Stimulated activated CD8-positive, alpha-beta memory T cell treated with anti-CD3 and anti-CD28 coated beads, Interleukin-7, amount 100 ng/mL, for 48 hours (primary cell): ENCODE data around the gene TDRD9.

ENCODE experiments used
- DNase-seq, 2 donors: peaks; one replicate each; pipeline ENCODE4 v3.0.0-alpha.2; 2020; ENCODE audit warnings: low read depth in 1 of 2; ENCODE audit errors: extremely low read depth in 1 of 2

Gene TDRD9

DNA sequence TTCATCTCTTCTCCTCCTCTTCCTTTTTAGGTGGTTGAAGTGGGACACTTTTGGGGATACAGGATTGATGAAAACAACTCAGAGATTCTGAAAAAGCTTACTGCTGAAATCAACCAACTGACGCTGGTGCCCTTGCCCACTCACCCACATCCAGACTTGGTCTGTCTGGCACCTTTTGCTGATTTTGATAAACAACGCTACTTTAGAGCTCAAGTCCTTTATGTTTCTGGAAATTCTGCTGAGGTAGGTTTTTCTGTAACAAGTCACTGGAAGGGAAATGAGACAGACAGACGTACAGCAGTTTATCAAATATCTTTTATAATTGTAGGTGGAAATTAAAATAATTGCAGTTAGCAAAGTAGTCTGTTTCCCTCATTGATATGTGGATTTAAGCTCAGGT, 97.3 kb downstream of the TDRD9 start:
- DNase-seq: no peak

DNA sequence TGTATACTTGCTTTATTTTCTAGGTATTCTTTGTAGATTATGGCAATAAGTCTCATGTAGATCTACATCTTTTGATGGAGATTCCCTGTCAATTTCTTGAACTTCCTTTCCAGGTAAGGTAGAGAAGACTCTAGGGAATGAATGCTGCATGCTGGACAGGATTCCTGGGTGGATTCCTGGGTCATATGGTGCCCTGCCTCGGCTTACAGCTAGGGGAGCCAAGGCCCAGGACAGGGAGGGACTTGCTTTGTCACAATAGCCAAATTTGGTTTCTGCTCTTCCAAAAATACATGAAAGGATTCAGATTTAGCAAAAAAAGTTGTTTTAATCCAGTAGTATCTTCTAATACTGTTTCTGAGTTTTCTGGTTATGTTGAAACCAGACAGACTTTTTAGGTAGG, 97.8 kb downstream of the TDRD9 start:
- no peak for DNase-seq

DNA sequence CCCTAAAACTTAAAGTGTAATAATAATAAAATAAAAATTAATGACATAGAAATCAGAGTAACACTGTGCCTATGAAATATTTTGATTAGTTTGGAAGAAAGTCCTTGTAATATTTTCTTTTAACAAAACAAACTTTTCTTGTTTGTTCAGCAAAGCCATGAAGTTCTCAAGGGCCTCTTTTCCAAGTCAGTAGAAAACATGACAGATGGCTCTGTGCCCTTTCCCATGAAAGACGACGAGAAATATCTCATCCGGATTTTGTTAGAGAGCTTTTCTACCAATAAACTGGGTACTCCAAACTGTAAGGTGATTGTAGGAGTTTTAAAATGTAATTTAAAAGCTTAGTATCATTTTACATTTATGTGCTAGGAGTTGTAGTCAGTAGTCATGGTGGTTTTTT, 102.7 kb downstream of the TDRD9 start:
- DNase-seq: no peak

DNA sequence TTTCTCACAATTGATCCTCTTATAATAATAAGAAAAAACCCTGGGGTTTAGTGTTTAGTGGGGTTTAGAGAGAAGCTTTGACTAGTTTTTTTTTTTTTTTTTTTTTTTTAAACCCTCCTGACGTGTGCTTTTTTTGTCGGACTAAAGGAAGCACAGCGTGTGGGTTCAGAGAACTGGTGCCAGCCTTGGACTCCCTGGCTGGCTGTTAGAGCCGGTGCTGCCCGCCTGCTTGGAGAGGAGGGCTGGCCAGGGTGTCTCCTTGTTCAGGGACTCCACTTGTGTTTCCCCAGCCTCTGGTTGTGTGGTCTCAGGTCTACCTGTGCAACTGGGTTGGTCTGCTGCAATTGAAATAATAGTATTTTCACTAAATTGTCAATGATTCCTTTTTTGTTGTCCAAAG, 103.1 kb downstream of the TDRD9 start:
- no peak for DNase-seq

DNA sequence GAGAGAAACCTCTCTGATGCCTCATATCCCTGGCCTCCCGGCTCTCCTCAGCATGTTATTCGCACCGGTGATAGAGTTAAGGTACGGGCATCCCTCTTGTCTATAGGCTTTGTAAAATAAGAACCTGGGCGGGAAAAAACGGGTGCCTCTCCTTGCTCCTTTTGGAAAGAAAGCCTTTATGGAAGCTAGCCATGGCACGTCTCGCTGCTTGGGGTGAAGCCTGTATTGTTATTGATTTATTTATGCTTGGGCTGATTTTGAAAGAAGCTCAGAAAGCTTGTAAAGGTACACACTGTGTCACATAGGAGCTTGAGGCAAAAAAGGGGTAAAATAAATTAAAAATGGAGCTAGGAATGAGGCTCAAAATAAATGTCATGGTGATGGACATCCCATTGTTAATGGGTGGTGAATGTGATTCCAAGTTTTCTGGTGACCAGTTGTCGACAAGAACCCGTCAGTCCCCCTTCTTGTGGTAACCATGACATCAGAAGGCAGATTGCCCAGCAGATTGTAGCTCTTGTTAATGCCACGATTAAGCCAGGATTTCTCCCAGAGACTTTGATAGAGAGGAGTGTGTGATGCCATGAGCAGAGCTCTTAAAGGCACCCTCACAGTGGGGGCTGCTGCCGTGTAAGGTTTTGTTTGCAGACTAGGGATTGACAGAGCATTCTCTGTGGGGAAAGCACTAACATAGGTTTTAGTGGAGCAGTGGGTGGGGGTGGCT, 106.9 kb downstream of the TDRD9 start:
- no peak for DNase-seq

DNA sequence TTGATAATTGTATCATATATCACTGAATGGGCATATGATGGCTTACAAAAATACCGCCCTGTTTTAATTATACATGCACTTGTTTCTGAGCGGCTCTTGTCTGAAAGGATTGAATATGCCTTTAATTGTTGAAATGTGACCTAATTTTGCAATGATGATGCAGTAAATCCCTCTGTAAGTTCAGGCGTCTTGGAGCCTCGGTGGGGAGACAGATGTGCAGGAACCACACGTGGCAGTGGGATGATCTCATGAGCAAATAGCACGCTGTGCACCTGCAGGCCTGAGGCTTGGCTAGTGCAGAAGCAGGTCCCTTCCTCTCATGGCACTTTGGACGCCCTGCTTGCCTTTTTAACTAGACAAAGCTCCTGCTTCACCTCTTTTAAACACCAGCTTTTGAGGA, 108.0 kb downstream of the TDRD9 start:
- DNase-seq: no peak

DNA sequence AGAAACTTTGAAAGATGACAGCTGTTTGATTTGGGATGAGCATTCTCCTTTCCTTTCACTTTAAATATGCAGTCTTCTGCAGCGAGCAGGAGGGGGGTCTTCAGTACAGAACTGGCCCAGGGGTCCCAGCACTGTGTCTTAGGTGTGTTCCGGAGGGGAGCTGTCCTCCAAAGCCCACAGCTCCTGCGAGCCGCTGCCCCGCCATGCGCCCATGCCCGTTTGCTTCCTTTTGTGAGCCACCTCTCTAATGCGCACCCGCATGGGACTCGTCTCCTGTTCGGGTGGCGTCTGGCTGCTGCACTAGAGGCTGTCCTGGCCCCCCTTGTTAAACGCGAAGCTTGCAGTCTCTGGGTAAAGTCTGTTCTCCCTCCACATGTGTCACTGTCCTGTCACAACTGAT, 108.8 kb downstream of the TDRD9 start:
- no peak for DNase-seq

DNA sequence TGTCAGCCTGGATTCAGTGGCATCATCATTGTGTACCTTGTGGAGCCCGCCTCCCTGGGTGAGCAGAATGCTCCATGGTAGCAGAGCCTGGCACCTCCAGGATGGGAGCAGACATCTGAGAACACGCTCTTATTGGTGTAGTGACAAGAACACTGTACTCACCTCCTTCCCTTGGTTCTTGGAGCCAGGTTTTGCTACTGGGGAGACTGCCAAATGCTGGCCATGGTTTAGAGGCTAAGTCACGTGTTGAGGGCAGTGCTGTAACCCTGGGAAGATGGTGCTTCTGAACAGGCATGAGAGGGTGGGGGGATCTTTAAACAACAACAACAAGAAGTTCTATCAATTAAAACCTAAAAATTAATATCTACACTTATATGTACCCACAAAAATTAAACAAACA, 109.6 kb downstream of the TDRD9 start:
- no peak for DNase-seq

DNA sequence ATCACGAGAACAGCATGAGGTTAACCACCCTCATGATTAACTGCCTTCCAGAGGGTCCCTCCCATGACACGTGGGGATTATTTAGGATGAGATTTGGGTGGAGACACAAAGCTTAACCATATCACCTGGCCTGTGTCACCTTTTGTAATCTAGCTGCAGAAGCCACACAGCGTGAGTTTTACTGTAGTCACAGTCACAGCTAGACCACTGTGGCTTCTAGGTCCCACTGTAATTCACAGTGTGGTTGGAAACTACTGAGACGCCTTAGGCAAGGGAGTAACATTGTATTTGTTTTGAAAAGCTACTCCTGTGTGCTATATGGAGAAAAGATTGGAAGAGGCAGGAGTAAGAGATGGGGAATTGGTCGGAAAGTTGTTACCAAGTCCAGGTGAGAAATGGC, 111.0 kb downstream of the TDRD9 start:
- no peak for DNase-seq

DNA sequence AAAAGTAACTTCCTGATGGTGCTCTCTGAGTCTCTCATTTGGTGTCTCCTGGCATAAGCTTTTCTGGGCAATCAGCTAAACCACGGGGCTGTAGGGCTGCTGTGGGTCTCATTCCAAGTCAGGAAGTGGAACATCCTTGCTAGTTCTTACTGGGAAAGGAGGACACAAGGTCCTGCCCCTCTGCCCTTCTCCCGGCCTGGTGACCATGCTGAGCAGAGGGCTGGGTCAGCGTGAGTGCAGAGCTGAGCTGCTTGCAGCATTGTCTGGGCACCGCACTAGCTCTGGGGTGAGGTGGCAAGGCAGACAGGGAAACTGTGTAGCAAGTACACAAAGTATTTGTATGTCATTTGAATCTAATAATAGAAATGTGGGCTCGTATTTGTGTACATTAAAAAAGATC, 112.3 kb downstream of the TDRD9 start:
- no peak for DNase-seq

DNA sequence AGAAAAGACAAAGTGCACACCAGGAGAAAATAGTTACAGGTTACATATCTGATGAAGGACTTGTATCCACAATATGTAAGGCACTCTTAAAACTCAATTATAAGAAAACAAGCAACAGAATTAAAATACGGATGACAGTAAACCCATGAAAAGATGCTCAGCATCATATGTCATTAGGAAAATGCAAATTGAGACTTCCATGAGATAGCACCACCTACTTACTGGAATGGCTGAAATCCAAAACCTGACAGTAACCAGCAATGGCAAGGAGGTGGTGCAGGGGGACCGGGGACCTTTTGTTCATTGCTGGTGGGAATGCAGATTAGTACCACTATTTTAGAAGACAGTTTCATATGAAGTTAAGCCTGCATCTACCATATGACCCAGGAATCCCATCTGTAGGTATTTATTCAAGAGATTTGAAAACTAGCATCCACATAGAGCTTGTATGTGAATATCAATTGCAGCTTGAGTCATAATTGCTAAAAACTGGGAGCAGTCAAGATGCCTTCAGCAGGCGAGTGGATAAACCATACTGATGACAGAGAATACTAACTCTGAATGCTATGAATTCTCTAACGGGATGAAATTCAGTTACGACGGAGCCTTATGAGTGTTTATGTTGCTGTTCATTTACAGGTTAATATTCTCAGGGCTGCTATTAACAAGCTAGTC, 113.3 kb downstream of the TDRD9 start:
- DNase-seq: no peak

DNA sequence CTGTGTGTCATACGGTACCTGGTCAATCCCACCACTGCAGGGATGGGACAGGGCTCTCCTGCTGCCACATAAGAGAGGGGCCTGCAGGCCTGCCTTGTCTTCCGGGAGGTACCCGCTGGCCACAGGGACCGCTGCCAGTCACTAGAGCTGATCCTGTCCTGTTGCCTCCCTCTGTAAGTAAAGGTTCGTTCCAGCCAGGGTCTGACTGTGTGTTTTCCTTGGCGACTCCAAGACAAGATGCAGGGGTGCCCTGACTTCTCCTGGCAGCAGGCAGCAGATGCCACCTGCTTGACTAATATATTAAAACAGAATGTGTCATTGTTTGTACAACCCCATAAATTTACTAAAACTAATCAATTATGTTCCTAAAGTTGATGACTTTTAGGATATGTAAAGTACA, 115.8 kb downstream of the TDRD9 start:
- no peak for DNase-seq

DNA sequence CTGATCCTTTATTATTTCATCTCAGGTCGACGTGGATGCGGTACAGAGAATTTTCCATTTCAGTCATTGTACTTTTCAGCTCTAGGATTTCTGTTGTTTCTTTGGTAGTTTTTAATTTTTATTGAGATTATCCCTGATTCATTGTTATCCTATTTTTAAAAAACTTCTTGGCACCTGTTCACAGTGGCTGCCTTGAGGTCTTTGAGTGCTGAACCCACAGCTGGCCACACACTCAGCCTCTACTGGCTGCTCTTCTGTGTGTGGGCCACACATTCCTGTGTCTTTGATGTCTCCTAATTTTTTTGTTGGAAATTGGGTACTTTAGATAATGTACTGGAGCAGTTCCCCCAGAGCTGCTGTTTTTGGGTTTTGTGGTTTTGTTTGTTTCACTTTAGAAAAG, 119.5 kb downstream of the TDRD9 start:
- no peak for DNase-seq

DNA sequence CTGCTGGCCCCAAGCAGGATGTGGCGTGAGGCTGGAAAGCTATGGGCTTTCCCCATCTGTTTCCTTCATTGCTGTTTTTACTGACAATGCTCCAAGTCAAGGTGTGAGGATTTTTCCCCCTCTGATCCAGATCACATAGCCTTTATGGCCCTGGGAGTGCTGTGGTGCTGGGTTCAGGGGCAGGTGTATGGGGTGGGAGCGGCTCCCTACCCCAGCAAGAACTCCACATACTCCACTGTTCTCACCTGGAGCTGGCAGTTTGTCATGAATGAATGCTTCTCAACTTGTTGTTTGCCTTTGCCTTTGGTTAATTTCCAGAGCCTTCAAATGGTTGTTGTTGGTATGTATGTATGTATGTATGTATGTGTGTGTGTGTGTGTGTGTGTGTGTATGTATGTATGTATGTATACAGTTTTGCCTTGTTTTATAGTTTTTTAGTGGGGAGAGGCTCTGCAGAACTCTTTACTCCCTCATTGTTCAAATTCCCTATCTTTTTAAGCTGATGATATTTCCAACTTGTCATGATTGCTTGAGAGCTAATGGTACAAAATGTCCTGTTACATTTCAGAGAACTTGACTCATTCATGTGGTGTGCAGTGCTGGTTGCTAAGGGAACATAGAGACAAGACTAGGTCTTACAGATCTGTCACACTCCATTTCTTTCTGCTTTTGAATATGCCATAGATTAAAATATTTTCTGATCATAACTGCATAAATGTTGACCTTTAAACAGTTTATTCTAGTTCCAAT, 120.7 kb downstream of the TDRD9 start:
- DNase-seq: no peak

DNA sequence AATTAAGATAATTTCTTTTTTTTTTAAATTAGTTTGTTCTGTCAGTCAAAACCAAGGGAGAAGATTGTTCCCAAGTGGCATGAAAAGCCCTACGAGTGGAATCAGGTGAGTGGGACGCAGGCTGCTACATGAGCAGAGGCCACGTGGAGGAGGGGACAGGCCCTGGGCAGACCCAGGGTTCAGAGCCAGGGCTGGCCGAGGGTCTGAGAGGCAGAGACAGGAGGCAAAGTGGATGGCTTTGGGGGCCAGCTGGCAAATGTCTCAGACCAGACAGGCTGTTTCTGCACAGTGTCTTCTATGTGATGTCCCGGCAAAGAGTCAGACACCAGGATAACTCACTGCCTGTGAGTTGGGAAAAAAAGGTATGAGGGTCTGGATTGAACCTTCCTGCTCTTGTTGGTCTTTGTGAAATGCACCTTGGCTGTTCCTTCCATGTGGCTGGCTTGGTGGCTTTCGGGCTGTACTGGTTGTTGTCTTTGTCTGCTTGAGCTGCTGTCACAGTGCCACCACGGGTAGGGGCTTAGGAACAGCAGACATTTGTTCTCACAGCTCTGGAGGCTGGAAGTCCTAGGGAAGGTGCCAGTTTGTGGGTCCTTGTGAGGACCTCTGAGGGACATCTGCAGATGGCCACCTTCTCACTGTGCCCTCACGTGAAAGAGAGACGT, 121.5 kb downstream of the TDRD9 start:
- DNase-seq: no peak

DNA sequence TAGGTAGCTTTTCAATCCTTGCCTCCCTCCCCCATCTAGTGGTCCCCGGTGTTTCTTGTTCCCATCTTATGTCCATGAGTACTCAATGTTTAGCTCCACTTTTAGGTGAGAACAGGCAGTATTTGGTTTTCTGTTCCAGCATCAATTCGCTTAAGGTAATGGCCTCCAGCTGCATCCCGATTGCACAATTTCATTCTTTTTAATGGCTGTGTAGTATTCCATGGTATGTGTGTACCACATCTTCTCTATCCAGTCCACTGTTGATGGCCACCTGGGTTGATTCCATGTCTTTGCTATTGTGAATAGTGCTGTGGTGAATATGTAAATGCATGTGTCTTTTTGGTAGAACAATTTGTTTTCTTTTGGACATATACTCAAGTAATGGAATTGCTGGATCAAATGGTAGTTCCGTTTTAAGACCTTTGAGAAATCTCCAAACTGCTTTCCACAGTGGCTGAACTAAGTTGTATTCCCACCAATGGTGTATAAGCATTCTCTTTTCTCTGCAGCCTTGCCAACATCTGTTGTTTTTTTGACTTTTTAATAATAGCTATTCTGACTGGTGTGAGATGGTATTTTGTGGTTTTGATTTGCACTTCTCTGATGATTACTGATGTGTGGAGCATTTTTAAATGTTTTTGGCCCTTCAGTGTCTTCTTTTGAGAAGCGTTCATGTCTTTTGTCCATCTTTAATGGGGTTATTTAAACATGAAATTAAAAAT, 123.0 kb downstream of the TDRD9 start:
- no peak for DNase-seq

DNA sequence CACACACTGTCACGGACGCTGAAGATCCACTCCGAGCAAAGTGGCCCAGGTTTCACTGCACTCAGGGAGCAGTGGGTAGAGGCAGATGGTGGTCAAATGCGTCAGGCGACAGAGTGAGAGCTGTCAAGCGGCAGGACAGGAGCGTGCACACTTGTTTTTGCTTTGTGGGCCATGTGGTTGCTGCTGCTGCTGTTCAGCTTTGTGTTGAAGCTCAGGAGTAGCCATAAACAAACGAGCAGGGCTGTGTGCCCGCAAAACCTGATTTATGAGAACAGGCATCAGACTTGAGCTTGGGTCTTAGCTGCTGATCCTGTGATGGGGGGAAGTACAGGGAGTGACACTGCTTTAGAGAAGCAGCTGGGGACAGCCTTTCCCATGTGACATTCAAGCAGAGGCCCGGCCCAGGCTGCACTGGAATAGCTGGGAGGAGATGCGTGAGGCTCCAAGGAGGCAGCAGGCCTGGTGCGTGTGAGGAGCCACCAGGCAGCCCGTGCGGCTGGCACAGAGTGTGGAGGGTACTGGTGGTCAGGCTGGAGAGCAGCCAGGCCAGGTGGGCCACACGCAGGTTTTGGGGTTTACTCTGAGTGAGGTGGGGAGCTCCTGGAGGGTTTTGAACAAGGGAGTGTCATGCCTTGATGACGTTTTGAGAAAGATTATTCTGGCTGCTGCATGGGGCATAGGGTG, 126.1 kb downstream of the TDRD9 start:
- DNase-seq: no peak

DNA sequence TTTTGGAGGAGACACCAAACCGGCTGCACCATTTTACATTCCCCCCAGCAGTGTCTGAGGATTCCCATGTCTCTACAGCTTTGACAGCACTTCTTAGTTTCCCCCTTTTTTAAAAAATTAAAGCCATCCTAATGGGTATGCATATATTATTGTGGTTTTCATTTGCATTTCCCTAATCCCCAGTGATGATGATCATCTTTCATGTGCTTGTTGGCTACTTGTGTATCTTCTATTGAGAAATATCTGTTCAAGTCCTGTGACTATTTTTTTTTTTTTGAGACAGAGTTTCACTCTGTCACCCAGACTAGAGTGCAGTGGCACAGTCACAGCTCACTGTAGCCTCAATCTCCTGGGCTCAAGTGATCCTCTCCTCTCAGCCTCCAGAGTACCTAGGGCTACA, 134.0 kb downstream of the TDRD9 start:
- no peak for DNase-seq

DNA sequence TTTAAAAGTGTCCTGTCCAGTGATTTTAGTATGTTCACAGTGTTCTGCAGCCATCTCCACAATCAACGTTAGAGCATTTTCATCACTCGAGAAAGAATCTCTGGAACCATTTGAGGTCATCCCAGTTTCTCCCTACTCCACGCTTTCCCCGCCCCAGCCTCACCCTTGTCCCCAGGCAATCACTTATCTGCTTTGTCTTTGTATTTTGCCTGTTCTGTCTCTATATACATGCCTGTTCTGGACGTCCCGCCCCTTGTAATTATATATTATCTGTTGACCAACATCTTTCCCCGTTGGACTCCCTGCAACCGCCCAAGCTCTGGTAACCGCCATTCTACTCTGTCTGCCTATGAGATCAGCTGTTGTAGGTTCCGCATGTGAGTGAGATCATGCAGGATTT, 135.7 kb downstream of the TDRD9 start:
- DNase-seq: no peak

DNA sequence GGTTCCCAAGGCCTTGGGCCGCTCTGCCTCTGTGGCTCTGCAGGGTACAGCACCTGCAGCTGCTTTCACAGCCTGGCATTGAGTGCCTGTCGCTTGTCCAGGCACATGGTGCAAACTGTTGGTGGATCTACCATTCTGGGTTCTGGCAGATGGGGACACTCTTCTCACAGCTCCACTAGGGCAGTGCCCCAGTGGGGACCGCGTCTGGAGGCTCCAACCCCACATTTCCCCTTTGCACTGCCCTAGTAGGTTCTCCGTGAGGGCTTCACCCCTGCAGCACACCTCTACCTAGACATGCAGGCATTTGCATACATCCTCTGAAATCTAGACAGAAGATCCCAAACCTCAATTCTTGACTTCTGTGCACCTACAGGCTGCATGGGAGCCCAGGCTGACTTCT, 138.0 kb downstream of the TDRD9 start:
- DNase-seq: no peak
